Caco-2 (cell line): Measurements from ENCODE around the gene PRH2. TPM values are rescaled to one million over a fixed set of nuclear protein-coding genes. Genes with fewer than 3 reads are reported as not detected.

Experiments
- BruUV-seq: library from RNA; stranded (reverse); fragments of 400-500 nt; replicated peaks from 2 replicates; lab custom pipeline; 2021; lab: Mats Ljungman, UMichigan
- CTCF ChIA-PET: fragments of 300-600 bp; sonication (Branson Sonifier 250); formaldehyde crosslinking; loops from one replicate; lab custom pipeline; 2022; ENCODE audit warnings: antibody characterized with exemption; lab: Charles Lee
- POLR2A ChIA-PET: fragments of 300-600 bp; sonication (Branson Sonifier 250); formaldehyde crosslinking; loops from one replicate; lab custom pipeline; 2022; ENCODE audit warnings: antibody characterized with exemption; lab: Charles Lee
- DNase-seq, 2 experiments: peaks; one replicate each; pipeline versions ENCODE4 v3.0.0 to v3.0.0-alpha.2; 2020 to 2022
- H3K27me3 ChIP-seq: replicated peaks from 2 replicates; pipeline ENCODE4 v1.6.0; 2011; ENCODE audit warnings: low read length; ENCODE audit not compliant: control insufficient read depth, insufficient read depth
- H3K36me3 ChIP-seq: 2 replicates; pipeline ENCODE4 v1.5.1; 2011; ENCODE audit warnings: low read length; ENCODE audit not compliant: control insufficient read depth, insufficient read depth
- H3K4me1 ChIP-seq: fragments of 250-450 bp; sonication (Bioruptor Pico); 2 replicates; pipeline ENCODE4 v1.5.1; 2020; ENCODE audit warnings: mild to moderate bottlenecking
- H3K4me3 ChIP-seq: 2 replicates; pipeline ENCODE4 v1.5.1; 2011; ENCODE audit warnings: low read depth, mild to moderate bottlenecking, control low read depth, low read length
- H3K9me3 ChIP-seq: fragments of 250-450 bp; sonication (Bioruptor Pico); 2 replicates; pipeline ENCODE4 v1.5.1; 2020; ENCODE audit warnings: mild to moderate bottlenecking, moderate library complexity
- H3K27ac Mint-ChIP-seq: one replicate; pipeline ENCODE4 v1.8.0; 2022; ENCODE audit warnings: mixed read lengths; ENCODE audit not compliant: unreplicated experiment
- H3K27me3 Mint-ChIP-seq: one replicate; pipeline ENCODE4 v1.8.0; 2022; ENCODE audit warnings: mixed read lengths; ENCODE audit not compliant: insufficient read depth, unreplicated experiment
- H3K36me3 Mint-ChIP-seq: one replicate; pipeline ENCODE4 v1.8.0; 2022; ENCODE audit warnings: mild to moderate bottlenecking, mixed read lengths; ENCODE audit not compliant: insufficient read depth, unreplicated experiment
- H3K4me1 Mint-ChIP-seq: one replicate; pipeline ENCODE4 v1.8.0; 2022; ENCODE audit warnings: low read depth, mixed read lengths; ENCODE audit not compliant: unreplicated experiment
- H3K4me3 Mint-ChIP-seq: one replicate; pipeline ENCODE4 v1.8.0; 2022; ENCODE audit warnings: mild to moderate bottlenecking, moderate library complexity, mixed read lengths; ENCODE audit not compliant: unreplicated experiment
- H3K9me3 Mint-ChIP-seq: one replicate; pipeline ENCODE4 v1.8.0; 2022; ENCODE audit warnings: mixed read lengths; ENCODE audit not compliant: unreplicated experiment
- CTCF ChIP-seq, 2 experiments: fragments of 200-600 bp in 1 of 2; IDR thresholded peaks; 1 replicate in 1 of 2; 2 replicates in 1 of 2; pipeline versions ENCODE4 v1.5.1 to v1.8.0; 2011 to 2022; ENCODE audit warnings: antibody characterized with exemption in 1 of 2, control low read depth in 1 of 2, inconsistent platforms in 1 of 2, low read depth in 1 of 2, low read length in 1 of 2, mild to moderate bottlenecking in 1 of 2, moderate library complexity in 1 of 2; ENCODE audit not compliant: insufficient read depth in 1 of 2, severe bottlenecking in 1 of 2, unreplicated experiment in 1 of 2
- intact Hi-C: fragments of 100-400 bp; cut with micrococcal nuclease; formaldehyde crosslinking; loops from one replicate; pipeline ENCODE4 v1.10.0; 2022; ENCODE audit not compliant: unreplicated experiment
- total RNA-seq: library from RNA; stranded (reverse); gene quantifications from 2 replicates; pipeline ENCODE4 v1.2.3, GENCODE V29; 2022

The PRH2 gene
- total RNA-seq, 1 experiment from 2014 or later, result 0.93 TPM

- Histone ChIP-seq H3K9me3 (no peaks in the 10 kb centered on the region; the same call in 1 of the 2 replicates), H3K4me3 (no peak overlapping the region), H3K36me3 (no peaks in the 10 kb centered on the region), H3K4me1 (peaks cover 6% of the 10 kb centered on the region), H3K27me3 (no peaks in the 10 kb centered on the region)
- intact Hi-C loops, result no loop called here
- Mint-ChIP-seq H3K4me3 (no peak overlapping the region), H3K27ac (no peak overlapping the region), H3K36me3 (no peaks in the 10 kb centered on the region), H3K27me3 (no peaks in the 10 kb centered on the region), H3K4me1 (peaks cover 8% of the 10 kb centered on the region), H3K9me3 (no peaks in the 10 kb centered on the region)
- no peak for TF ChIP-seq CTCF (IDR thresholded peaks at IDR 0.05; ENCODE audit: insufficient read depth in 1 of 2, low read depth in 1 of 2, low read length in 1 of 2, severe bottlenecking in 1 of 2, unreplicated experiment in 1 of 2)
- no TSS peak for BruUV-seq
- ChIA-PET CTCF (interaction anchor here (0.7 kb wide), 1 partner anchor 439 kb away, joined by 3 read pairs; no protein-coding TSS in a partner anchor), POLR2A (no interaction called here)
- no peak for DNase-seq
These were observed 36.4 kb downstream of the PRH2 start for GRCh38 chr12:10965476-10965875.

- Mint-ChIP-seq H3K4me1 (peaks cover 8% of the 10 kb centered on the region), H3K4me3 (no peak overlapping the region)
- intact Hi-C loops, result no loop called here
These were observed 37.3 kb downstream of the PRH2 start for GRCh38 chr12:10966314-10966713.

GRCh38 chr12:10967409-10967808 lies 38.4 kb downstream of the PRH2 start:
- Mint-ChIP-seq H3K27me3 (no peaks in the 10 kb centered on the region), H3K27ac (no peak overlapping the region), H3K4me3 (no peak overlapping the region), H3K4me1 (peaks cover 8% of the 10 kb centered on the region), H3K36me3 (no peaks in the 10 kb centered on the region), H3K9me3 (no peaks in the 10 kb centered on the region)
- TF ChIP-seq CTCF (IDR thresholded peaks at IDR 0.05; ENCODE audit: insufficient read depth in 1 of 2, low read depth in 1 of 2, low read length in 1 of 2, severe bottlenecking in 1 of 2, unreplicated experiment in 1 of 2), result no peak
- POLR2A ChIA-PET, result no interaction called here
- Histone ChIP-seq H3K9me3 (no peaks in the 10 kb centered on the region; the same call in 1 of the 2 replicates), H3K36me3 (no peaks in the 10 kb centered on the region), H3K27me3 (no peaks in the 10 kb centered on the region), H3K4me1 (peaks cover 6% of the 10 kb centered on the region), H3K4me3 (no peak overlapping the region)
- CTCF ChIA-PET, result no interaction called here
- BruUV-seq, result no TSS peak
- no peak for DNase-seq
- intact Hi-C loops, result no loop called here

More at GRCh38 chr12:10966314-10966713, 37.3 kb downstream of the PRH2 start:
- no peak for DNase-seq
- Mint-ChIP-seq H3K9me3 (no peaks in the 10 kb centered on the region), H3K27ac (no peak overlapping the region), H3K36me3 (no peaks in the 10 kb centered on the region), H3K27me3 (no peaks in the 10 kb centered on the region)
- Histone ChIP-seq H3K4me1 (peaks cover 6% of the 10 kb centered on the region), H3K27me3 (no peaks in the 10 kb centered on the region), H3K4me3 (no peak overlapping the region), H3K9me3 (no peaks in the 10 kb centered on the region; the same call in 1 of the 2 replicates), H3K36me3 (no peaks in the 10 kb centered on the region)
- ChIA-PET CTCF (interaction anchor here (0.7 kb wide), 1 partner anchor 483 kb away, joined by 7 read pairs; no protein-coding TSS in a partner anchor), POLR2A (no interaction called here)
- BruUV-seq, result no TSS peak
- TF ChIP-seq CTCF (IDR thresholded peaks at IDR 0.05; ENCODE audit: insufficient read depth in 1 of 2, low read depth in 1 of 2, low read length in 1 of 2, severe bottlenecking in 1 of 2, unreplicated experiment in 1 of 2), result no peak
